Prostate gland (tissue), 2 donors: ENCODE data around the gene IDH2. TPM values are rescaled to one million over a fixed set of nuclear protein-coding genes. Genes with fewer than 3 reads are reported as not detected.

ENCODE experiments used
- DNase-seq: peaks from one replicate; pipeline ENCODE4 v3.0.0-alpha.2; 2019; ENCODE audit warnings: low spot score
- H3K27ac ChIP-seq, 2 donors: fragments of 200-600 bp; sonication (generic); 2 replicates each; pipeline ENCODE4 v1.5.1; 2017 to 2019
- H3K27me3 ChIP-seq: fragments of 200-600 bp; sonication (generic); replicated peaks from 2 replicates; pipeline ENCODE4 v1.5.1; 2019; ENCODE audit not compliant: insufficient read depth
- H3K36me3 ChIP-seq, 2 donors: fragments of 200-600 bp; sonication (generic); 1 replicate in 1 of 2; 2 replicates in 1 of 2; pipeline versions ENCODE4 v1.5.1 to v1.8.1; 2017 to 2019
- H3K4me1 ChIP-seq: fragments of 200-600 bp; sonication (generic); replicated peaks from 2 replicates; pipeline ENCODE4 v1.5.1; 2019
- H3K4me3 ChIP-seq, 2 donors: fragments of 200-600 bp; sonication (generic); 2 replicates each; pipeline ENCODE4 v1.5.1; 2017 to 2019
- H3K9me3 ChIP-seq: fragments of 200-600 bp; sonication (generic); 2 replicates; pipeline ENCODE4 v1.5.1; 2017
- CTCF ChIP-seq, 4 experiments: fragments of 200-600 bp in 2 of 4; fragments of 450-650 bp in 2 of 4; sonication (generic) in 2 of 4; IDR thresholded peaks; 1 replicate in 3 of 4; 2 replicates in 1 of 4; pipeline ENCODE4 v1.5.1; 2016 to 2019; ENCODE audit warnings: antibody characterized with exemption in 4 of 4, mild to moderate bottlenecking in 2 of 4, moderate library complexity in 2 of 4
- POLR2A ChIP-seq: fragments of 450-650 bp; IDR thresholded peaks from one replicate; pipeline ENCODE4 v1.6.1; 2016; ENCODE audit warnings: antibody characterized with exemption, mild to moderate bottlenecking
- POLR2AphosphoS5 ChIP-seq: sonication (generic); formaldehyde crosslinking; IDR thresholded peaks from one replicate; pipeline ENCODE4 v1.6.1; 2017; ENCODE audit warnings: antibody characterized with exemption
- WGBS: methylation state at CpG from one replicate; pipeline ENCODE4 v1.1.5; 2018; 5-methylcytosine and 5-hydroxymethylcytosine counted together
- intact Hi-C: fragments of 100-400 bp; cut with DNase I; formaldehyde crosslinking; loops from one replicate; pipeline ENCODE4 v1.14.2; 2022
- total RNA-seq, 2 donors: library from RNA; depleted of rRNA; stranded (reverse); fragments of >200 nt; gene quantifications; one replicate each; pipeline ENCODE4 v1.1.0, GENCODE V29; 2016

IDH2 gene
- total RNA-seq, 2 donors from 2014 or later = 98.1 to 190 TPM

- no peaks in the 10 kb centered on the region for H3K27me3 ChIP-seq
- no peaks in the 10 kb centered on the region for H3K9me3 ChIP-seq
- WGBS = 62% methylated on average over 30 of the region's 30 CpGs
- H3K27ac ChIP-seq = peak overlapping the region; percentile 32 to 73
- H3K36me3 ChIP-seq = no peaks in the 10 kb centered on the region
- H3K4me3 ChIP-seq = no peak overlapping the region
- peaks cover 18% of the 10 kb centered on the region for H3K4me1 ChIP-seq
- intact Hi-C loops = loop anchor here (5.0 kb wide), 1 partner anchor 58 kb away; no protein-coding TSS in a partner anchor
- TF ChIP-seq POLR2A (no peak), CTCF (IDR thresholded peaks at IDR 0.05) (no peak), POLR2AphosphoS5 (no peak)
- DNase-seq = no peak
Measured at GRCh38 chr15:90064911-90065681, 37.2 kb downstream of the IDH2 start.

- intact Hi-C loops = loop anchor here (5.0 kb wide), 1 partner anchor 57 kb away; no protein-coding TSS in a partner anchor
- no peaks in the 10 kb centered on the region for H3K9me3 ChIP-seq
Measured at GRCh38 chr15:90063770-90064247, 38.5 kb downstream of the IDH2 start.

GRCh38 chr15:90062973-90063769, 39.1 kb downstream of the IDH2 start:
- intact Hi-C loops = loop anchor here (5.0 kb wide), 1 partner anchor 56 kb away; no protein-coding TSS in a partner anchor
- 64% methylated on average over 18 of the region's 20 CpGs for WGBS
- no peaks in the 10 kb centered on the region for H3K9me3 ChIP-seq
- H3K4me3 ChIP-seq = no peak overlapping the region
- no peak for DNase-seq
- no peaks in the 10 kb centered on the region for H3K27me3 ChIP-seq
- no peaks in the 10 kb centered on the region for H3K36me3 ChIP-seq
- H3K4me1 ChIP-seq = peaks cover 18% of the 10 kb centered on the region
- peak overlapping the region; percentile 52 to 73 for H3K27ac ChIP-seq
- no peak for TF ChIP-seq POLR2A

More at GRCh38 chr15:90063770-90064247, 38.5 kb downstream of the IDH2 start:
- H3K36me3 ChIP-seq = no peaks in the 10 kb centered on the region
- no peak for DNase-seq
- H3K27me3 ChIP-seq = no peaks in the 10 kb centered on the region
- TF ChIP-seq CTCF (IDR thresholded peaks at IDR 0.05) = no peak
- TF ChIP-seq POLR2AphosphoS5 = no peak
- TF ChIP-seq POLR2A = no peak
- no peak overlapping the region for H3K4me3 ChIP-seq
- 82% methylated on average over 11 of the region's 11 CpGs for WGBS
- peak overlapping the region; percentile 52 to 73 for H3K27ac ChIP-seq
- peaks cover 18% of the 10 kb centered on the region for H3K4me1 ChIP-seq

- H3K27ac ChIP-seq = peak overlapping the region; percentile 52 to 73
- H3K4me1 ChIP-seq = peaks cover 18% of the 10 kb centered on the region
- H3K9me3 ChIP-seq = no peaks in the 10 kb centered on the region
- peak; percentile 67 for DNase-seq
- no peak overlapping the region for H3K4me3 ChIP-seq
- WGBS = 44% methylated on average over 16 of the region's 16 CpGs
- TF ChIP-seq POLR2A (no peak), CTCF (IDR thresholded peaks at IDR 0.05) (no peak), POLR2AphosphoS5 (no peak)
- no peaks in the 10 kb centered on the region for H3K36me3 ChIP-seq
- intact Hi-C loops = loop anchor here (5.0 kb wide), 1 partner anchor 55 kb away; no protein-coding TSS in a partner anchor
- H3K27me3 ChIP-seq = no peaks in the 10 kb centered on the region
Measured at GRCh38 chr15:90062462-90062932, 39.8 kb downstream of the IDH2 start.

- H3K9me3 ChIP-seq = no peaks in the 10 kb centered on the region
- peak; percentile 56 for DNase-seq
- intact Hi-C loops = loop anchor here (5.0 kb wide), 1 partner anchor 55 kb away; no protein-coding TSS in a partner anchor
- peaks cover 18% of the 10 kb centered on the region for H3K4me1 ChIP-seq
- H3K27me3 ChIP-seq = no peaks in the 10 kb centered on the region
- no peaks in the 10 kb centered on the region for H3K36me3 ChIP-seq
- no peak overlapping the region for H3K4me3 ChIP-seq
- WGBS = 23% methylated on average over 8 of the region's 8 CpGs
- peak overlapping the region; percentile 52 to 73 for H3K27ac ChIP-seq
- no peak for TF ChIP-seq CTCF (IDR thresholded peaks at IDR 0.05)
- no peak for TF ChIP-seq POLR2A
- no peak for TF ChIP-seq POLR2AphosphoS5
Measured at GRCh38 chr15:90062023-90062442, 40.2 kb downstream of the IDH2 start.
